Psoas muscle (tissue), 8 donors: ENCODE results near the gene QRFP. TPM values are rescaled to one million over a fixed set of nuclear protein-coding genes. Genes with fewer than 3 reads are reported as not detected.

Experiments used
- ATAC-seq, 4 donors: fragments of 200-7000 bp; cut with Tn5 transposase; one replicate each; pipeline ENCODE4 v1.9.1; 2020; ENCODE audit warnings: moderate library complexity in 3 of 4, mild to moderate bottlenecking in 2 of 4
- DNase-seq, 2 donors: peaks; one replicate each; pipeline ENCODE4 v3.0.0-alpha.2; 2020
- H3K27ac ChIP-seq: fragments of 200-600 bp; one replicate; pipeline ENCODE4 v1.8.0; 2022
- H3K27me3 ChIP-seq, 3 donors: fragments of 200-600 bp in 1 of 3; one replicate each; pipeline versions ENCODE4 v1.6.1 to v1.8.0; 2013 to 2022; ENCODE audit warnings: low read length in 2 of 3, mild to moderate bottlenecking in 2 of 3, moderate library complexity in 1 of 3; ENCODE audit not compliant: insufficient read depth in 3 of 3
- H3K36me3 ChIP-seq, 2 donors: fragments of 200-600 bp in 1 of 2; one replicate each; pipeline versions ENCODE4 v1.6.1 to v1.8.0; 2013 to 2022; ENCODE audit warnings: low read depth in 1 of 2, mild to moderate bottlenecking in 1 of 2, moderate library complexity in 1 of 2; ENCODE audit not compliant: insufficient read depth in 1 of 2
- H3K4me1 ChIP-seq: fragments of 200-600 bp; one replicate; pipeline ENCODE4 v1.8.0; 2022
- H3K4me3 ChIP-seq: fragments of 200-600 bp; one replicate; pipeline ENCODE4 v1.8.0; 2022; ENCODE audit warnings: mild to moderate bottlenecking
- H3K9me3 ChIP-seq: fragments of 200-600 bp; one replicate; pipeline ENCODE4 v1.8.0; 2022
- WGBS, 3 donors: extraction: QIAGEN DNeasy Blood & Tissue Kit; methylation state at CpG; one replicate each; pipeline versions ENCODE4 v1.1.6 to v1.1.7; 2013; 5-methylcytosine and 5-hydroxymethylcytosine counted together
- intact Hi-C, 2 donors: fragments of 100-400 bp; cut with DNase I; formaldehyde crosslinking; loops; one replicate each; pipeline versions ENCODE4 v1.11.0 to v1.14.2; 2022
- polyA plus RNA-seq, 3 donors: library from polyadenylated mRNA; stranded (reverse); fragments of 200-250 nt; gene quantifications; one replicate each; pipeline ENCODE4 v1.2.3, GENCODE V29; 2013
- total RNA-seq, 4 donors: library from RNA; stranded (reverse); fragmentation: NEBNext Ultra II Directional in 2 of 4; extraction: Animal tissue kit (Norgen Biotek cat#: 25700) in 2 of 4; gene quantifications; one replicate each; pipeline versions ENCODE4 v1.2.1 to v1.2.4, GENCODE V29; 2021 to 2023
- TF ChIP-seq, protein P1 (sequence below): fragments of 200-600 bp; IDR thresholded peaks from one replicate; pipeline ENCODE4 v1.8.0; 2022; ENCODE audit warnings: antibody characterized with exemption
- donor health status: healthy with polysubstance abuse.
- donor health status: DM: no; HTN: no; CAD: no; lungs with moderate emphysema.
- donor health status: Bipolar disorder and iron deficiency.
- donor health status: healthy.
- donor health status: DM: yes; HTN: yes; CAD: no.
- donor health status: DM: no; HTN: no; CAD: no.
- donor health status: DM: no; HTN: no; CAD: no.
- donor health status: DM: yes; HTN: yes; CAD: no.

QRFP gene
- total and polyA plus RNA-seq, 7 donors = 0.01 to 0.03 TPM; not detected in 5

DNA sequence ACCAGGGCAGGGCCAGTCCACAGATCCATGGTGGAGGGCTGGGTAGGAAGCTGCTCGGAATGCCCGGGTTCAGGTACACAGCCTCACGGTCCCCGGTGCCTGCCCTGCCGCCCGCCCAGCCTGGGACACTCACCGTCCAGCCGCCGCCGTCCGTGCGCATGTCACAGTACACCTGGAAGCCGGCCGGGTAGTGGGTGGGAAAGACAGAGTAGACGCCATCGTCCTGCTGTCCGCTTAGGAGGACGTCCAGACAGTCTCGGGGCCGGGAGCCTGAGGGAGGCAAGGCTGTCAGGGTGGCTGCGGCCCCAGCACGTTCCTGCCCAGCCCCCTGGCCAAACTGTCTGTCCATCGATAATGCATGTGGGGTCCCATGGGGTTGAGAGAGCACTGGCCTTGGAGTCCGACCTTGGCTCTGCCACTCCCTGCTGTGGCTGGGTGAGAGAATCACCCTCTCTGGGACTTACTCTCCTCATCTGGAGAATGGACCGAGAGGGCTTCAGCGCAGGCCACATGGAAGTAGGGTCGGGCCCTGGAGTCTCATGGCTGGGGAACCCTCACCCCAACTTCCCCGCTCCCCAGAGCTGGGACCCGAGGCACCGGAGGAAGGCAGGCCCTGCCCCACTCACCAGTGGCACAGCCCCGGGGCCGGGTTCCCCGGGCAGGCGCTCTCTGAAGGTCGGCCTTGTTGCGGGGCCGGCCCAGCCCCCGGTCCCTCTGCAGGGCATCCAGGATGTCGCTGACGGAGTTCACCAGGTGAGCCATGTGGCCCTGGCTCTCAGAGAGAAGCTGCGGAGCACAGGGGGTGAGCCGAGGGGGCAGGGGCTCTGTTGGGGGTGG lies 27.2 kb upstream of the QRFP start:
- 81 to 85% (median 82%) methylated on average over 36 to 42 of the region's 42 CpGs for WGBS, 3 donors
- intact Hi-C loops = no loop called here
- TF ChIP-seq, protein P1, sequence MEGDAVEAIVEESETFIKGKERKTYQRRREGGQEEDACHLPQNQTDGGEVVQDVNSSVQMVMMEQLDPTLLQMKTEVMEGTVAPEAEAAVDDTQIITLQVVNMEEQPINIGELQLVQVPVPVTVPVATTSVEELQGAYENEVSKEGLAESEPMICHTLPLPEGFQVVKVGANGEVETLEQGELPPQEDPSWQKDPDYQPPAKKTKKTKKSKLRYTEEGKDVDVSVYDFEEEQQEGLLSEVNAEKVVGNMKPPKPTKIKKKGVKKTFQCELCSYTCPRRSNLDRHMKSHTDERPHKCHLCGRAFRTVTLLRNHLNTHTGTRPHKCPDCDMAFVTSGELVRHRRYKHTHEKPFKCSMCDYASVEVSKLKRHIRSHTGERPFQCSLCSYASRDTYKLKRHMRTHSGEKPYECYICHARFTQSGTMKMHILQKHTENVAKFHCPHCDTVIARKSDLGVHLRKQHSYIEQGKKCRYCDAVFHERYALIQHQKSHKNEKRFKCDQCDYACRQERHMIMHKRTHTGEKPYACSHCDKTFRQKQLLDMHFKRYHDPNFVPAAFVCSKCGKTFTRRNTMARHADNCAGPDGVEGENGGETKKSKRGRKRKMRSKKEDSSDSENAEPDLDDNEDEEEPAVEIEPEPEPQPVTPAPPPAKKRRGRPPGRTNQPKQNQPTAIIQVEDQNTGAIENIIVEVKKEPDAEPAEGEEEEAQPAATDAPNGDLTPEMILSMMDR = no peak
- no peak overlapping the region for H3K4me3 ChIP-seq
- no peaks in the 10 kb centered on the region for H3K36me3 ChIP-seq
- H3K27me3 ChIP-seq = peaks cover 0 to 54% (median 16%) of the 10 kb centered on the region in 3 donors
- H3K4me1 ChIP-seq = no peaks in the 10 kb centered on the region
- no peaks in the 10 kb centered on the region for H3K9me3 ChIP-seq
- no peak overlapping the region for H3K27ac ChIP-seq
- ATAC-seq (no peak), DNase-seq (no peak)

DNA sequence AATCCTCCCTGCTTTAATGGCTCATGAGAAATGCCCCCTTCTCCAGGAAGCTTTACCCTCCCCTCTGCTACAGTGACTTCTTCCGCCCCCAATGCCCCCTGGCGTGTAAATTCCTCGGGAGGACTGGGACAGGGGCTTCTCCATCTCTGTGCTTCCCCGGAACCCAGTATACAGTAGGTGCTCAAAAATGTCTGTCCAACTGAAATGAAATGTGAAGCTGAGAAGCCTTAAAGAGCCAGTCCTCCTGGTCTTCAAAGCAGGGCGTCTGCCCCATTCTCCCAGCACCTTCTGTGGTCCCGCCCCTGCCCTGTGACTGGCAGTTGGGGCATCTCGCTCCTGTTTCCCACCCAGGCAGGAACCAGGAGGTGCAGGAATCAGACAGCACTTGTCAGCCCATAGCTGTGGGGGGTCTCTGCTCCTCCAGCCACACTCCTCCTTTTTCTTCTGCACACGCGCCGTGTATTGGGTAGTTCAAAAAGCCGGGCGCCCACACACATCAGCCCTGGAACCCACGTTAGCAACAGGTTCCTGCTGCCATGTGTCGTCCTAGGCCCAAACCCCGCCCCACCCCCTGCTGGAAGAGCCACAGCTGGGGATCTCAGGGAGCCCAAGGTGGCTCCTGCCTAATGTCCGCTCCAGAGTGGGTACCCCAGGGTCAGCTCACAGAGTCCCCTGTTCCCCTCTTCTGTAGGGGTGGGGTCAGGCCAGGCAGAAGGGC lies 26.4 kb upstream of the QRFP start:
- no peaks in the 10 kb centered on the region for H3K9me3 ChIP-seq
- ATAC-seq (no peak), DNase-seq (no peak)
- TF ChIP-seq, protein P1 = no peak
- peaks cover 0 to 62% (median 16%) of the 10 kb centered on the region in 3 donors for H3K27me3 ChIP-seq
- no peak overlapping the region for H3K4me3 ChIP-seq
- H3K27ac ChIP-seq = no peak overlapping the region
- no peaks in the 10 kb centered on the region for H3K4me1 ChIP-seq
- no peaks in the 10 kb centered on the region for H3K36me3 ChIP-seq
- intact Hi-C loops = no loop called here
- 76 to 82% (median 82%) methylated on average over 16 of the region's 16 CpGs for WGBS, 3 donors

DNA sequence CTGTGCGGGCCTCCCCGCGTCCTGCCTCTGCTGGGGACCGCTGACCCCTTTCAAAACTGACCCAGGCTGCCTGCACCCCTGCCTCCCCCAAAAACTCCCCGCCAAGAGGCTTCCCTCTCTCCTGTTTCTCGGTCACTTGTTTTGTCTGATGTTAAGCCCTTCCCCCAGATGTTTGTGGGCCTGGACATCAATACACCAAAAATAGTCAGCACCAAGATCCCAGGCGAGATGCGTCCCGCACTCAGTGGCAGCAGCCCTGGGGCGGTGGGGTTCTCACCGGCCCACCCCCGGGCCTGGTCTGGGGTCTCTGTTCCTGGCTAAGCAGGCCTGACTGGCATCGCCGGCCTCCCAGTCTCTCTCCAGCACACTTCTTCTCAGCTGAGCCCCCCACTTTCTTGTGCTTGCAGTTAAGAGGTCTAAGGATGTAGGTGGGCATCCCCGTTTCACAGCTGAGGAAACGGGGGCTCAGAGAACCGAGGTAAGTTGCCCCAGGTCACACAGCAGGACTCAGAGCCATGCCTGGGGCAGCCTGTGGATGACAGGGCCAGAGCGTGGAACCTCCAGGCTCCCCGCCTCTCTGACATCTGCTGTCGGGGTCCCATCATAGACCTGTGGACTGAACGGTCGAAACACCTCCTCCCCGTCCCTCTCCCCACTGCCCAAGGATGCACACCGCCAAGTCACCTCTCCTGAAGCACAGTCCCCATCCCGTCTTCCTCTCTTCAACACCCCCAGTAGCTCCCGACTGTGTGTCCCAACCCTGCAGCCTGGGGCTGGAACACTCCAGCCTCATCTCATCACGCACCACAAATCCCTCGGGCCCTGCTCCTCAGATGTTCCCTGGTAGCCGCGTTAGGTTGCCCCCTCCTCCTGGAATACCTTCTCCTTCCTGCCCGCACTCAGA lies 25.6 kb upstream of the QRFP start:
- no peak for ATAC-seq

DNA sequence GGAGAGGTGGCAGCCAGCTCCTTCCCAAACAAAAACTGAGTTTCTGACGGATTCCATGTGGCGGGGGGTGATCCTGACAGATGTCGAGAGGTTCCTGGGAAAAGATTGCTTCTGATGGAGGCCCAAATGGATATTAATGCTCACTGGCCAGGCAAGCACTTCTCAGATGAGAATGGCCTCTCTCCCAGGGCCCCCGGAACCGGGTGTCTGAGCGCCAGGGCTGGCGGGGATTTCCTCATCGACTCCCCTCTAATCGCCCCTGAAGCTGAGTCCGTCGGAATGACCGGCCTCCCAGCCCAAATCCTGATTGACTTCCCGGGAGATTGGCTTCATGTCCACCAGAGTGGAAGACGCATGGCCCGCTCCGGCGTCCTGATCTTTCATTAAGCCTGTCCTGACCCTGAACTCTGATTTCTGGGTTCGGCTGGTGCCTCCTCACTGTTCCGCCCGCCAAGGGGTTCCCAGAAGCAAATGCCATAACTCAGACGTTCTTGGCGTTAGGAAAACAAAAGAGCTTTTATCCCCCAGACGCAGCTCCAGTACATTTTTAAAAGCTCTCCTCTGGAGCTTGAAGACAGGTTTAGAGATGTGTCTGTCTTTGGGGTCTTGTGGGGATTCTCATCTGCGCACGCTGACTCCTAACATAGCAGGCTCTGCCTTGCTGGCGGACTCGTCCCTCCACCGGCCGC lies 24.8 kb upstream of the QRFP start:
- H3K27ac ChIP-seq = no peak overlapping the region
- TF ChIP-seq, protein P1 = no peak
- no peaks in the 10 kb centered on the region for H3K4me1 ChIP-seq
- no peak overlapping the region for H3K4me3 ChIP-seq
- no peaks in the 10 kb centered on the region for H3K9me3 ChIP-seq
- peaks cover 0 to 75% (median 21%) of the 10 kb centered on the region in 3 donors for H3K27me3 ChIP-seq
- intact Hi-C loops = no loop called here
- ATAC-seq = no peak
- WGBS, 3 donors = 56 to 59% (median 59%) methylated on average over 28 to 29 of the region's 29 CpGs
- no peaks in the 10 kb centered on the region for H3K36me3 ChIP-seq
- DNase-seq = no peak

More for the DNA sequence above, 25.6 kb upstream of the QRFP start:
- intact Hi-C loops = no loop called here
- H3K9me3 ChIP-seq = no peaks in the 10 kb centered on the region
- H3K27me3 ChIP-seq = peaks cover 0 to 70% (median 19%) of the 10 kb centered on the region in 3 donors
- TF ChIP-seq, protein P1 = no peak
- no peaks in the 10 kb centered on the region for H3K36me3 ChIP-seq
- no peak for DNase-seq
- H3K4me3 ChIP-seq = no peak overlapping the region
- H3K27ac ChIP-seq = no peak overlapping the region
- H3K4me1 ChIP-seq = no peaks in the 10 kb centered on the region
- 76 to 83% (median 80%) methylated on average over 31 of the region's 31 CpGs for WGBS, 3 donors
